ENCODE data around the gene RNF151.
A peak's percentile ranks its signal among the peaks of the same experiment; 100 is the strongest.

The RNF151 gene

DNA sequence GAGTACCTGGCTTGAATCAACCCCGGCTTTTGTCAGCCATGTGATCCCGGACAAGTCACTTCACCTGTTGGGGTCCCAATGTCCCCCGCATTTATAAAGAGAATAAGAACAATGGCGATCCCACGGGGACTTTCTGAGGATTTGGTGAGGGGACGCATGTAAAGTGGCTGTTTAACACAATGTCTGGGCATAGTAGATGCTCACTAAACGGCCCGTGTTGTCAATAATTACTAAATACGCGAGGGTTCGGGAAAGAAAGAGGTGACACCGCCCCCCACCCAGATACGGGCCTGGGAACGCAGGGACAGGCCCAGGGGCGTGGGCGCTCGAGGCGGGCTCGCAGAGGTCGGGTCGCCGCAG, 24.9 kb downstream of the RNF151 start:
- no peak for DNase-seq (ENCODE audit: low spot score)

DNA sequence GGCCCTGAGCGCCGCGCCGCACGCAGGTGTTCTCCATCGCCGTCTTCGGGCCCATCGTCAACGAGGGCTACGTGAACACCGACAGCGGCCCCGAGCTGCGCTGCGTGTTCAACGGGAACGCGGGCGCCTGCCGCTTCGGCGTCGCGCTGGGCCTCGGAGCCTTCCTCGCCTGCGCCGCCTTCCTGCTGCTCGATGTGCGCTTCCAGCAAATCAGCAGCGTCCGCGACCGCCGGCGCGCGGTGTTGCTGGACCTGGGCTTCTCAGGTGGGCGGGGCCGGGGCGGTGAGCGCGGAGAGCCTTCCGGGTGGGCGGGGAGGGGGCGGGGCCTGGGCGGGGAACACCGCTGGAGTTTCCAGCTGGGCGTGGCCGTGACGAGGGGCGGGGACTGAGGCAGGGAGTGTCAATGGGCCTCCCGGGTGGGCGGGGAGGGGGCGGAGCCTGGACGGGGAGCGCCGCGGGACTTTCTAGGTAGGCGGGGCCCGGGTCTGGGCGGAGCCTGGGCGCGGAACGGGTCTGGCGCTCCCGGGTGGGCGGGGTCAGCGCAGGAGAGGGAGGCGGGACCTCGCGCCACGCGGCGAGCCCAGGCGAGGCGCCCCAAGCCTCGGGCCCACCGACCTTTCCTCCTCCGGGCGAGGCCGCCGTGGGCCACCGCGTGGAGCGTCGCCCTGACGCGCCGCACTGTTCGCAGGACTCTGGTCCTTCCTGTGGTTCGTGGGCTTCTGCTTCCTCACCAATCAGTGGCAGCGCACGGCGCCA, 25.5 kb downstream of the RNF151 start:
- peak; percentile 57 for DNase-seq (ENCODE audit: low spot score)

DNA sequence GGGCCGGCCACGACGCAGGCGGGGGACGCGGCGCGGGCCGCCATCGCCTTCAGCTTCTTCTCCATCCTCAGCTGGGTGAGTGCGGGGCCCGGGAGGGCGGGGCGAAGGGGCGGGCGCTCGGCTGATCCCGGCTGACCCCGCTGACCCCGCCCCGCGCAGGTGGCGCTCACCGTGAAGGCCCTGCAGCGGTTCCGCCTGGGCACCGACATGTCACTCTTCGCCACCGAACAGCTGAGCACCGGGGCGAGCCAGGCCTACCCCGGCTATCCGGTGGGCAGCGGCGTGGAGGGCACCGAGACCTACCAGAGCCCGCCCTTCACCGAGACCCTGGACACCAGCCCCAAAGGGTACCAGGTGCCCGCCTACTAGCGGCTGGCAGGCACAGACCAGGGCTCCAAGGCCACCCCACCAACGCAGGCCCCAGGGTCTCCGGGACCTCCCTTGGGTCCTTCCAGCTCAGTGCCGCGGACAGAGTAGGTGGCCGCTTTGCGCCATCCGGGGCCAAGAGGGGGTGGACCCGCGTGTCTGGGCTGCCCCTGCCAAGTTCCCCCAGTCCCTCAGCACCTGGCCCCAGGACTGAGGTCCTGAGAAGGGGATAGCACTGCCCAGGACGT, 26.2 kb downstream of the RNF151 start:
- no peak for DNase-seq (ENCODE audit: low spot score)

DNA sequence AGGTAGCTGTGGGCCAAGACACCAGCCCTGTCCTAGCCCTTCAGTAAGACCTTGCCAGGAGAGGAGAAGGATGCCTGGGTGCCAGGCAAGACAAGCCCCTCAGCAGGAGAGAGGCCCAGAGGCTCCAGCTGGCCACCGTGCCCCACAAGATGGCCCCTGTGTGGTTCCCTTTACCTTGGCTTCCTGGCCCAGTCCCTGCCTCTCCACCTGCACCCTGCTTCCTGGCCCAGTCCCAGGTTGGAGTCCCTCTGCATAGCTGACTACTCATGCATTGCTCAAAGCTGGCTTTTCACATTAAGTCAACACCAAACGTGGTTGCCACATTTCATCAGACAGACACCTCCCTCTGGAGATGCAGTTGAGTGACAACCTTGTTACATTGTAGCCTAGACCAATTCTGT, 27.1 kb downstream of the RNF151 start:
- no peak for DNase-seq (ENCODE audit: low spot score)

DNA sequence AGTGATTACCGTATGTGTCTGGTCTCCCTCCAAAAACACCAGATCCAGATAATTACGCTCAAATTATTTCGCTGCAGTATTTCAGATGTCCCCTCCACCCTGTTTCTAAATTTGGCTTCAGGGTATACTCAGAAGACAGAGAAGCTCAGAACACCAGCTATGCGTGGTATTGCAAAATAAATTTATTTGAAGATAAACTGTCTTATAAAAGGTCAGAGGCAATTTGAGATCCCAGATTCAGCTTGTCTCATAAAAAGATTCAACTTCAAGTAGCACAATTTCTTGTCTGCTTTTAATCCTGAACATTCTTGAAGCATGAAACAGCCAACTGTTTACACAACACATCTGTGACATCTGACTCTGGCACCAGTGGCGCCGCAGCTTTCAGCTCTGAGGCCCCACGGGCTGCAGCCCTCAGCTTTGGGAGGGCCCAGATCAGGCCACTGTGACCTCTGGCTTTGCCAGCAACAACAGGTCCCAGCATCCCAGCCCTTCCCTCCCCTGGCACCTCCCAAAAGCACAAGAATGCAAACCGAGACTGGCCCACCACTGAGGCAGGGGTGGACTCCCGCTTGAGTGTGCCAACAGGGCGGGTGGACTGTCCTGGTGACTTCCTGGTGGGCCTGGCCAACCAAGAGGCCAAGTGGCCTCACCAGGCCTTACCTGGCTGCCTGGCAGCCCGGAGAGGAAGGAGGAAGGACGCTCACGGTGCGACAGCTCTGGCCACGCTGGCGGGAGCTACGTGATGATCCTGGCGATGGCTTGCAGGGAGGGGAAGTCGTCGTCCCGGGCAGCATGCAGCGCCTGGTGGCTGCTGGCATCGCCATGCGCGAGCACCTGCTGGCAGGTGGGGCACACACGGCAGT, 31.1 kb downstream of the RNF151 start:
- no peak for DNase-seq (ENCODE audit: low spot score)

DNA sequence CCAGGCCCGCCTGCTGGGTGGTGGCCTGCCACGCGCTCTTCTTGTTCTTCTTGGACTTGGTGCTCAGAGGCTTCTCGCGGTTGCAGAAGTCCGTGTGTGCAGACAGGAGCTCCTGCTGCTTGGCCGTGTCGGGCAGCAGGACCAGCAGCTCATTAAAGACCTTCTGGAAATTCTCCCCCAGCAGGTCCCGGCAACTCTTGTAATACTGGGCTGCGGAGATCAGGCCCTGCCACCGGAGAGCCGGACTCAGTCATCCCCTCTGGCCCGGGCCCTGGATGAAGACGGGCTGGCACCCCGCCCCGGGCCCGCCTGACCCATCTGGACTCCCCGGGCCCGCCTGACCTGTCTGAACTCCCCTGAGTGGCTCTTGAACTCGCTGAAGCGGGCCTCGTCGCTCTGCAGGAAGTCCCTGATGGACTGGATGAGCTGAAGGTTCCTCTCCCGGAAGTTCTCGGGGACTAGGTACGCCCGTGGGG, 31.7 kb downstream of the RNF151 start:
- DNase-seq (ENCODE audit: low spot score), result no peak

DNA sequence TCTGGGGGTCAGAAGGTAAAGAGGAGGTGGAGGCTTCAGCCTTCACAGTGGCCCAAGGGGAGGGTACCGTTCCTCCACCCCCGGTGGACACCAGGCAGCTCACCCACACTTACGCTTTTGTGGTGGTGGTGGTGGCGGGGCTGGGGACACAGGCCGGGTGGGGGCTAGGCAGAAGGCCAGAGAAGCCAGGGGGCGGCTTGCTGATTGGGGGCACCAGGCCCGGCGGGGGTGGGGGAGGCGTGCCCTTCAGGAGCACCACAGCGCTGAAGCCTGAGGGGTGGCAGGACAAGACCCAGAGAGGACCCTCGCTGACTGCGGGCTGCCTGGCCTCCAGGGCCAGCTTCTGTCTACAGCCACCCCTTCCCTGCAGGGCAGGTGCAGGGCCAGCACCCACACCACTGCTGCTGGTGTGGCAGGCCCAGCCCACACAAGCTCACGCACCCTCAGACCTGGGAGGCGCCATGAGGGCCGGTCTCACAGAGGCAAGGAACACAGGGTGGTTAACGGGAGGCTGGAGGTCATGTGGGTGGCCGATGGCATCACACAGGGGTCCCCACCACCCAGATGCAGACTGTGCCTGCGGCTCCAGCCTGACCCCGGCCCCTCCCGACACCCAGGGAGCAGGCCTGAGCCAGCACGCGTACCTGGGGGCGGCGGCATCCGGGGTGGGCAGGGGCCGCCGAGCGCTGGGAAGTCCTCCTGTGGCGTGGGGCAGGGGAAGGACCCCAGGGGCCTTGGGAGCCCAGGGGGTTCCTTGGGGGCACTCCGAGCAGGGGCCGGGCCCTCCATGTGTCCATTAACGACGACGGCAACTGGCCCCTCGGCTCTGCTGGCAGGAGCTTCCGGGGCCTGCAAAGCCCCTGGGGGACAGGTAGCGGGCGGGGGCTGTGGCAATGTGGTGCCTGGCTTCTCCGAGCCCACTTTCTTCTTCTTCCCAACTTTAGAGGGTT, 32.5 kb downstream of the RNF151 start:
- DNase-seq (ENCODE audit: low spot score), result no peak

DNA sequence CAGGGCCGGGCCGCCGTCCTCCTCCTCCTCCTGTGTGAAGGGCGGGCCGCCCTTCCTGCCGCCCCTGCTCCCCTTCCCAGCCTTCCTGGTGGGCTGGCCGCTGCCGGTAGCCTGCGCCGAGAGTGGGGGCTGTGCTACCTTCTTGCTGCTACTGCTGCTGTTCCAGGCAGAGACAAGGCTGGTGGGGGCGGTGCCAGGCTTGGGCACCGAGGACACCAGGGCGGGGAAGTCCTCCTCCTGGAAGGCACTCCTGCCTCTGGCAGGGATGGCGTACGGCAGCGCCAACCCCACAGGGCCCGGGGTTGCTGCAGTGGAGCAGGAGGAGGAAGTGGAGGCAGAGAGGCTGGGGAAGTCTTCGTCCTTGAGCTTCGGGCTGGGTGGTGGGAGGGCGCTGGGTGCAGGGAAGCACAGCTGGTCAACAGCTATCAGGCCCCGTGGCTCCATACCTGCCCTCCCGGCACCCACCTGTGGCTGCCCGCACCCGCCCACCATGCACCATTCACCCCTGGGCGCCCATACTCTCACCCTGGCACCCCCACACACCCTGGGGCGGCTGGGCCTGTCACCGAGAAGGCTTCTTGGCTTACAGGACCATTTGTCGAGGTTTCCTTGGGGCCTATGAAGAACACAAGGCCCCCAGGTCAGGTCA, 33.3 kb downstream of the RNF151 start:
- no peak for DNase-seq (ENCODE audit: low spot score)

DNA sequence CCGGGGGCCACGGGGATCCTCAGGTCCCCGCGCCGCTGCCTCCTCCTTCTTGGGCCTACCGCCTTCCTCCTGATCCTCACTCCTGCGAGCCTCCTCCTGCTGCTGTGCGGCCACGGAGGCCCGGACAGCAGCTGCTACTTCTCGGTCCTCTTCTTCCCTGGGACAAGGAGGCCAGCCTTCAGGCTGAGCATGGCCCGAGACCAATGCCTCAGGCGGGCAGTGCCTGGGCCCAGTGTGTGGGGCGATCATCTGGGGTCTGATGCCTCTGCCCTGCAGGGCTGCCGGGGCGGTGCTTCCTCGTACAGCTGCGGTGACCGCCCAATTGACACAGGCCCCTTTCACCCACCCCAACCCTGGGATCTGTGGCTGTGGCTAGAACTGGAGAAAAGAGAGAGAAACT, 34.4 kb downstream of the RNF151 start:
- no peak for DNase-seq (ENCODE audit: low spot score)

DNA sequence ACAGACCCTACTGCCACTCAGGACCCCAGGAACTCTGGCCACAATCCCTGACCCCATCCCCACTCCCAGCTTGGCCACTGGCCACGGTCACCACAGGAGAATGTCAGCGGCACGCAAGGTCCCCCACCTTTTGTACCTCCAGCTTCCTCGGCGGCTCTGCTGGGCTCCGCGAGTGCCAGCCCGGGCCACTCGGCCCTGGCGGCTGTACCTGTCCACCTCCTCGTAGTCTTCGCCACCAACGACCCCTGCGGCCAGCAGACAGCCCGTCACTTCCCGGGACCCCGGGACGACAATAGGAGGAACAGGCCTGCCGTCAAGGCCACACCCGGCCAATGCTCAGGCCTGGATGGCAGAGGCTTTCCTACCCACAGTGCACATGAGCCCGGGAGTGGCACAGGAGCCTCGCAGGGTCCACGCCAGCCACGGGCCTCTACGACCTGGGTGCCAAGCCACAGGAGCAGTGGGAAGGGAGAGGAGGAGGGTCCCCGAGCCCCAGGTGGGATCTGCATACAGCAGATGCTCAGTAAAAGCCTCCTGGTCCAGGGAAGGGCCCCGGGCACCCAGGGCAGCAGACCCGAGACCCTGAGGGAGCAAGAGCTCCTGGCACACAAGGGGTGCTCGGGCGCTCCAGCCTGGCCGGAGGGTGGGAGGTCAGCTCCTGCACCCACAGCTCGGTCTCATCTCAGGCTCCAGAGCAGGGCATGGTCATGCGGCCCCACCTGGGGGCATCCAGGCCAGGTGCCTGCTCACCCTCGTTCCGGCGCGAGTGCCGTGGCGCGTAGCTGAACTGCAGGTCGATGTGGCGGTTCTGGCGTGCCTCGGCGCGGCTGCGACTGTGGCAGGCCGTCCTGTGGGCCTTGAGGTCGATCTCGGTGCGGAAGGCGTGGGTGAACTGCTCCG, 35.0 kb downstream of the RNF151 start:
- no peak for DNase-seq (ENCODE audit: low spot score)

DNA sequence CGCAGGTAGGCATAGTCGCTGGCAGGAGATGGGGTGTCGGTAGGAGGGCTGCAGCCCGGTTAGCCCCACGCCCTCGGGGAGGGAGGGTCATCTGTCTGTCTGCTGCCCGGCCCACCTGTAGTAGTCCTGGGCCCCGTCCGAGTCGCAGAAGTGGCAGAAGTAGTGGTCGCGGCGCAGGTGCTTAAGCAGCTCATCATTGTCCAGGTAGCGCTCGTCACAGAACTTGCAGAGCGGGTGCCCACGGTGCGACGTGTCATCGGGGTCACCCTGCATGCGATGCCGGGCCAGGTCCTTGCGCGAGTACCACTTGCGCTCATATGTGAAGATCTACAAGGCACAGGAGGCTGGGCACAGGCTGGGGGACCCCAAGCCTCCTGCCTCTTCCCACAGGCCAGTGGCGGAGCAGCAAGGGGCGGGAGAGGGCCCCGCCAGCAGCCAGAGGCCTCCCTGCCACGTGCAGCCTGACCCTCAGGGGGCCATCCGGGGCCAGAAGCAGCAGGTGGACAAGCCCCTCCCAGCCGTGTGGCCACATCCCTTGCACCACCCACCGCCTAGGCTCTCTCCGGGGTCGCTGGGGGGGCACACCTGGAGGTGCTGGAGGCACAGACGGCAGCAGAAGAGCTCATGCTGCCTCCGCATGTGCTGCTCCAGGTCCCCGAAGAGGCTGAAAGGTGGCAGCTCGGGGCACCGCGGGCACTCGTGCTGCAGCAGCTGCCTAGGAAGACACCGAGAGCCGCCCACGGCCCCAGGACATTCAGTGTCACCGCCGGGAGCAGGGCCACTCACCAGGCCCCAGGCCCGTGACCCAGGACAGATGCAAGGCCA, 36.0 kb downstream of the RNF151 start:
- DNase-seq (ENCODE audit: low spot score), result no peak

DNA sequence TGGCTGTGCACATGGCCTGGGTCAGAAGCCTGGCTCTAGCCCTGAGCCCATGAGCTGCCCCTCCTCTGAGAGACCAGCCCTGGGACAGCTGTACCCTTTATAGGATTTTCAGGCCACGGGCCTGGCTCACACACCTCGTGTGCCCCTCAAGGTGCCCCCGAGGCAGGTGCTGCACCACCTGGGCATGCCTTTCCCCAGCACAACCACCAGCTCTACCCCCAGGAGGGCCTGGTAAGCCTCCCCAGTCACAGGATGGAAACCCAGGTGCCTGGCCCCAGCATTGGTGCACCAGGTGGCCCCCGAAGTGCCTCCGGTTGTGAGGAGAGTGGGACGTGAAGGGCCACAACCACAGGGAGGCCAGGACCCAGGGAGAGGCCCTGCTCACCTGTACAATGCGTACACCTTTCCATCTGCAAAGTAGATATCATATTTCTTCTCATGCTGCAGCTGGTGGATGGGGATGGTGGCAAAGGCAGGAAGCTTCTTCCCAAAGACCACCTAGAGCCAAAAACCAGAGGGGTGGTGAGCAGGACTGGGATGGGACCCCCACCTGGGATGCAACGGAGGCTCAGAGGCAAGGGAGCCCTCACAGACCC, 36.7 kb downstream of the RNF151 start:
- DNase-seq (ENCODE audit: low spot score), result no peak

DNA sequence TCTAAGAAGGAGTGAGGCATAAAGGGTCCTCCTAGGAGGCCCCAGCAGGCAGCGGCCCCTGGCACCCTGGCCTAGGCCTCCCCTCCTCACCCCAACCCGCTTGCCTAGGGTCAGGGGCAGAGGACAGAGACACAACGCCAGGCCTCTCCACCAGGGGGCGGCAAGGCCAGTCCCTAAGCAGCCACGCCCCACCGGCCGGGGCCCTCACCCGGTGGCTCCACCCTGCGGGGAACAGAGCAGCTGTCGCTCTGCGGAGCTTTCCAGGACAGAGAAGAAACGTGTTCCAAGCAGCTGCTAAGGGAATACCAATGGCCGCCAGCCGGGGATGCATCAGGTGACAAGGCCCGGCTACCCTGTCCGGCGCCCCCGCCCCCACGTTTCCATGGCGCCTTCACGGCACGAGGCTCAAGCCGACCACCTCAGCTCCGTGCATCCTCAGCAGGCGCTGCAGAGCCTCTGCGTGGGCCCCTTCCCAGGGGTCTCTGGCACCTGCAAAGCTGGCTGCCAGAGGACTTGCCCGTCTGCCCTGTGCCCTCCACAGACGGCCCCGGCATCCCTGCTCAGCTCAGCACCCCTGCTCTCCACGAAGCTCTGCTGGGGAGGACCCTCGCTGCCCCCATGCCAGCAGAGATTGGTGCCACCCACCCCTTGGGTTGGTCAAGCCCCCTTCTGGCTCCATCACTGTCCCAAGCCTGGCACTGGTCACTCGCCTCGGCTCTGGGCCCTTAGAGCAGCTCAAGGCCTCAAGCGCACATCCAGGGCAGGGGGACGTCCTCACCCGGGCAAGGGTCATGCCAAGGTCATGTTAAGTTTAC, 37.4 kb downstream of the RNF151 start:
- peak; percentile 56 for DNase-seq (ENCODE audit: low spot score)

DNA sequence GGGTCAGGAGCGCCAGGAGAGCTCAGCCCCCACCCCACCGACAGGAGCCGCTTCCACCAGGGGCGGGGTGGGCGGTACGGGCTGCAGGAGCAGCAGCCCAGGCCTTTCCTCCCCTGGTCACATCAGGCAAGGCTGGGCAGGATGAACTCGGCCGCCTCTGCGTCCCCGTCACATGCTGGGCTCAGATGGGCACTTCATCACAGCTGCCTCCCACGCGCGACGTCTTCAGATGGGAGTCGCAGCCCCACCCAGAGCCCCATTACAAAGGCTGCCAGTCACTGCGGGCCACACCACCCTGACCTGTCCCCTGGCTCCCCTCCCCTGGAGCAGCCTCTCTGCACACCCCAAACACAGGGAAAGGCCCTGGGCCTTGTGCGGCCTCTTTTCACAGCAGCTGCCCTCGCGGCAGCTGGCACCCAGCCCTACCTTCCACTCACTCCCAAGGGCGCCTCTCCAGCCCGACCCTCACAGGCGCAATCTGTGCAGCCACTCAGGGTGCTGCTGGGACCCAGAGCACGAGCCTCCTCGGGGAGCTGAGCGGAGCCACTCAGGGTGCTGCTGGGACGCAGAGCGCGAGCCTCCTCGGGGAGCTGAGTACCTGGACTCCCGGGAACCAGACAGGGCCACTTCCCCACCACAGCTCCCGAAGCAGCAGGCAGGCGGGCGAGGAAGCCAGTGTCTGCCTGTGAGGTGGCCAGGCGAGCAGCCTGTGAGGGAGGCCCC, 38.3 kb downstream of the RNF151 start:
- no peak for DNase-seq (ENCODE audit: low spot score)

DNA sequence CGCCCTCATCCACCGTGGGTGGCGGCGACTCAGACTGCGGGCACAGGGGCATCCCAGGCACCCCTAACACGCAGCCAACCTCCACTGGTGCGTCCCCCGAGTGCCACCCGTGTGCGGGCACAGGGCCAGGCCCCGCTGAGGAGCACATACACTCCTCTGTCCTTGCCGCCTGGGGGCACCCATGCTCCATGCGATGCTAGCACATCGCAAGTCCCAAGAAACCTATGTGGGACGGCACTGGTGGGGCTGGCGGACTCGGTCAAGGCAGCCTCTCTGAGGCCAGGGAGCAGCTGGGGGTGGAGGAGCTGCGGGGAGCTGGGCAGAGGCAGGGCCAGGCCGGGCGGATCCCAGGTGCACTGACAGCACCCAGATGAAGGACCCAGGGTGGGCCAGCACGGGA, 39.0 kb downstream of the RNF151 start:
- DNase-seq (ENCODE audit: low spot score), result no peak

DNA sequence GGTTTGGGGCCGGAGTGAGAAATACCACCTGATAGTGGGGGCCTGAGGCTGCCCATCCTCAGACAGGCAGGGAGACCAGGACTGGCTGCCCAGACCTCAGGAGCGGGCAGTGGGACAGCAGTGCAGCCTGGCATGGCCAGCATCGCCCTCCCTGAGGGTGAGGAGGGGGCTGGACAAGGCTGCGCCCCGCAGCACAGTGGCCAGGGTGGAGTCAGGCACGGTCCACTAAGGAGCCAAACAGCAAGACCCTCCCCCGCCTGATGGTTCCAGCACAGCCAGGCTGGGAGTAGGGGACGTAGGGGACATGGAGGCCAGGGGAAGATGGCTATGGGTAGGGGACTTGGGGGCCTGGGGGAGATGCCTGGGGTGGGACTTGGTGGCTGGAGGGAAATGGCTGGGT, 39.7 kb downstream of the RNF151 start:
- DNase-seq (ENCODE audit: low spot score), result no peak

DNA sequence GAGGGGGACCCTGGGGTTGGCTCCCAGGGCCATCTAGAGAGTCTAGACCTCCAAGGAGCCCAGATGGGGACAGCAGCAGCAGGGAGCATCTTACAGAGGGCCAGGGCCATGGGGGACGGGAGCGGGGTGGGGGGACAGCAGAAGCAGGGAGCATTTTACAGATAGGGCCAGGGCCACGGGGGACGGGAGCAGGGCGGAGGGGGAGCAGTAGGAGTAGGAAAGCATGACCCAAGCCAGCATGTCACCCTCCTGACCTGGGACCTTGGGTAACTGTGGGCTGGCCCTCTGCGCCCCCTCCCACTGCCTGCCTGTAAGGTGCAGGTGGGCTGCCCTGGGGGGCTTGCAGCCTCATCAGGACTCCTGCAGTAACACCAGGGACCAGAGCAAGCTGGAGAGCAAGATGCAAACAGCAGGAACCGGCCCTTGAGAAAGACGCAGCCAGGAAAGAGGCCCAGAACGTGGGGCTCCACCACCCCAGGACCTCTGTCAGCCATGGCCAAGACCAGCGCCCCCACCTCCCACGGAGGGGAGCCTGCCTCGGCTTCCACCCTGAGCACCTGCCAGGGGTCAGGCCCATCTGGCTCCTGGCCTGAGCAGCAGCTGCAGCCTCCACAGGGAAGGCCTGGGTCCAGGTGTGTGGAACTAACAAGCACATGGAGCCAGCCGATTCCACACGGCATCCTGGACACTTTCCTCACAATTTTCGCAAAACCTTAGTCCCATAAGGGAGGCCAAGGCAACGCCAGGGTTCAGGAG, 40.6 kb downstream of the RNF151 start:
- DNase-seq (ENCODE audit: low spot score), result no peak

Data from LoVo (cell line).